HG03565 (cell line): ENCODE measurements around the gene LTC4S.
"Not testable (repeated sequence)": the region's sequence is repeated elsewhere in the genome, so short reads cannot be mapped to it uniquely, and the experiment has no call there.

Experiments
- ATAC-seq: cut with Tn5 transposase; IDR thresholded peaks from one replicate; pipeline ENCODE4 v1.9.1; 2021; ENCODE audit warnings: mild to moderate bottlenecking, moderate library complexity; ENCODE audit not compliant: unreplicated experiment

The LTC4S gene

DNA sequence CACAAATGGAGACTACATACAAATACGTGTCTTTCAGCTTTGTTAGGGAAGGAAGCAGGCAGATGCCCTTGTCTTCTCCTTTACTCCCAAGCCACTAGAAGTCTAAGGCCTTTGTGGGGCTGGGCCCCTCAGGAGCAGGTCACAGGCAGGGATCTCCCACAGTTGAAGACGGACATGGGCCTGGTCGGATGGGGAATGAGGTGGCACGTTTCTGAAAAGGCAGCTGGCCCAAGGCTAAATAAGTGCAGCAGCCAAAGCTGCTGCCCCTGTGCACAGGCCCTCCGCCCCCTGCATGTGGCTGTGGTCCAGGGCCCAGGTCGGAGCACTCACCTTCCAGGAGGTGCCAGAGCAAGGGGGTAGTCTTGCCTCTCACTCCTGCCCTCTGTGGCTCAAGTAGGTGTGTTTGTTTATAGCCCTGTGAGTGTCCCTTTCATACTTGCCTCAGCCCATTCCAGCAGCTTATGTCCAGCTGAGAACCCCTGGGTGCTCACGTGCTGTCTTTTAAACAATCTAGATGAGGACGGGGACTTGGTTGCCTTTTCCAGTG lies 28.7 kb downstream of the LTC4S start:
- ATAC-seq = no peak

DNA sequence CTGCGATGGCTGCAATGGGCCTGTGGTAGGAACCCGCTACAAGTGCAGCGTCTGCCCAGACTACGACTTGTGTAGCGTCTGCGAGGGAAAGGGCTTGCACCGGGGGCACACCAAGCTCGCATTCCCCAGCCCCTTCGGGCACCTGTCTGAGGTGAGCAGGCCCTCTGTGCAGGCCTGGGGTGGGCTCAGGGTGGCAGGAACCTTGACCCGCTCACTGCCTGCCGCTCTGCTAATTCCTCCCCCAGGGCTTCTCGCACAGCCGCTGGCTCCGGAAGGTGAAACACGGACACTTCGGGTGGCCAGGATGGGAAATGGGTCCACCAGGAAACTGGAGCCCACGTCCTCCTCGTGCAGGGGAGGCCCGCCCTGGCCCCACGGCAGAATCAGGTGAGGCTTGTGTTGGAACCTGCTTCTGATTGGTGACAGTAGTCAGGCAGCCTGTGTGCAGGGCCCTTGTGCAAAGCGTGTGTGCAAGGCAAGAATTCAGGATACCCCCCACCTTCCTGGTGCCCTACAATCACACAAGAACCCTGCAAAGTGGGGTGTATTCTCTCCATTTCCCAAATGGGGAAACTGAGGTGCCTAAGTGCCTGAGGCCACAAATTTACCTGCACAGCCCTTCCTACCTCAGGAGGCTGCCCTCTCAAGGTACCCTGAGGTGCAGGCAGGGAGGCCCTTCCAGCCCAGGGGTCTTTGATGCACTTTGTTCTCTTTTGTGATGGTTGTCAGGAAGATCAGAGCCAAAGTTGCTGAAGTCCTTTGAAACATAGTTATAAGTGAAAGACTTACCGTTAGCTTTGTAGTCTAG lies 30.4 kb downstream of the LTC4S start:
- ATAC-seq = no peak

DNA sequence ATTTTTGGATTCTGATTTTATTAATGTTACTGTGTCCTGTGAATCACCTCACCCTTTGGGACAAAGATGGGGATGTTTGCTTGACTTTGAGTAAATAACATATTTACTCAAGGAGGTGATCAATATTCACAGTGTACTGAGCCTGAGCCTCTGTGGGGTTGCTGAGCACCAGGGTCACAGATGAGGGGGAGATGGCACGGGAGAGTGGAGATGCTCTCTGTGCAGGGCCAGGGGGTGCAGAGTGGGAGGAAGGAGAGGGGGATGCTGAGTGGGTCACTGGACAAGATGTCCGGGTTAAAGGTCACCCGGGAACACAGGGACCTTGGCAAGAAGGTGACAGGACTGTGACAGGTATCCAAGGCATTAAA lies 30.9 kb downstream of the LTC4S start:
- no peak for ATAC-seq

DNA sequence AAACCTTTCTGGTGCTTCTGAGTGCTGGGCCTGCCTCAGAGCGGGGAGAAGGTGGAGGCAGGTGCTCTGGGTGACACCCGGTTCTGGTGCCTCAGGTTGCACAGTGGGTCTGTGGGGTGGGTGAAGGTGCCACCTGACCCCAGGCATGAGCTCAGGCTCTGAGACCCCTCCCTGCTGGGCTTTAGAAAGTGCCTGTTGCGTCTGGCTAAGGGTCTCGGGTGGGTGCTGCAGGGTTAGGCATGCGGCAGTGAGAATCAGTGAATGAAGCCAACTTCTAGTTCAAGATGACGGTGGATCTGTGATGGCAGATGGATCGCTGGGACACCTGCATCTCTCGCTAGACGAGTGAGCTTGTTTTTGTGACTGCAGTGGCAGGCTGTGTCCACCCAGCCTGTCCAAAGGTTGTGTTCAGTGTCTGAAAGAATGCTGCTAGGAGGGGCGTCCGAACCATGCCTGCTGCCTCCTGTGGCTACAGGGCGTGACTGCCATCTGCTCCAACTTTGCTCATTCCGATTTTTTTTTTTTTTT lies 31.9 kb downstream of the LTC4S start:
- no peak for ATAC-seq

DNA sequence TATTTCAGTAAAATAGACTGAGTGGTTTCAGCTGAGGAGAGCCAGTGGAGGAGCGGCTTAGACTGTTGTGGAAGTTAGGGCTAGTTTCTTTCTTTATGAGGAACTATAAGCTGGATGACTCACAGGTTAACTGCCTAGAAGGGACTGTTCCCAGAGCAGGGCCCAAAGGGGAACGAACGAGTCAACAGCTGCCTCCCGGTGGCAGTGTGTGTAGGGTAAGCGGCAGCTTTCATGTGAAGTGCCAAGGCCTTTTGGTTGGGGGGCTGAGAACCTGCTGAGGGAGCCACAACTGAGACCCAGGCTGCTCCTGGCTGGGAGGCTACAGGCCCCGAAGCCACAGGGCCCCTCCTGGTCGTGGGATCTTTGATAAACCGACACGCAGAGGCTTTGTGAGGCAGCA lies 33.9 kb downstream of the LTC4S start:
- no peak for ATAC-seq

DNA sequence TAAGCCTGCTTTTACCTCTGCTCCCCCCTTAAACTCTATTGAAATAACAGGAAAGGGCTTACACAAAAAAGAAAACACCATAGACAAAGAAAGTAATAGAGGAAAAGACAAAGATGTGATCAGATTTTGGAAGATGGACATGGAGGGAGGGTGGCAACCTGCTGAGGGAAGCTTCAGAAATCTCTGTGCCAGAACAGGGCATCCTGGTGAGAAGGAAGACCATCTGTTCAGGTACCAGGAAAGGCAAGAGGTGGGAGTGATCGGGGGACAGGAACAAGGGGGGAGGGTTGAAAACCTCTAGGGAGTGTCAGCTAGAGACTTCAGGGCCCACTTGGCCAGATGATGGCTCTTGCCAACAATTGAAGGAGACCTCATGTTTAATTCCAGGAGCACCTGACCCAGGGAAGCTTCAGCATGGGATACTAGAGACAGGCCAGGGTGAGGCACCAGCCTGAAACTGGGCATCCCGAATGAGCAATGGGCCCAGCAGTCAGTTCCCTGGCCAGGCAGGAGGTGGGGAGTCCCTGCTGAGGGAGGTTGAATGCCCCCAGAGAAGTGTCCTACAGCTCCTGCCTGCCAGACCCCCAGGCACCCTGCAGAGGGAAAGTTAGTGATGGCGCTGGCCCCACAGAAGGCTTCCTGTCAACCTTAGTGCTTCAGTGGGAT lies 35.1 kb downstream of the LTC4S start:
- ATAC-seq = no peak

DNA sequence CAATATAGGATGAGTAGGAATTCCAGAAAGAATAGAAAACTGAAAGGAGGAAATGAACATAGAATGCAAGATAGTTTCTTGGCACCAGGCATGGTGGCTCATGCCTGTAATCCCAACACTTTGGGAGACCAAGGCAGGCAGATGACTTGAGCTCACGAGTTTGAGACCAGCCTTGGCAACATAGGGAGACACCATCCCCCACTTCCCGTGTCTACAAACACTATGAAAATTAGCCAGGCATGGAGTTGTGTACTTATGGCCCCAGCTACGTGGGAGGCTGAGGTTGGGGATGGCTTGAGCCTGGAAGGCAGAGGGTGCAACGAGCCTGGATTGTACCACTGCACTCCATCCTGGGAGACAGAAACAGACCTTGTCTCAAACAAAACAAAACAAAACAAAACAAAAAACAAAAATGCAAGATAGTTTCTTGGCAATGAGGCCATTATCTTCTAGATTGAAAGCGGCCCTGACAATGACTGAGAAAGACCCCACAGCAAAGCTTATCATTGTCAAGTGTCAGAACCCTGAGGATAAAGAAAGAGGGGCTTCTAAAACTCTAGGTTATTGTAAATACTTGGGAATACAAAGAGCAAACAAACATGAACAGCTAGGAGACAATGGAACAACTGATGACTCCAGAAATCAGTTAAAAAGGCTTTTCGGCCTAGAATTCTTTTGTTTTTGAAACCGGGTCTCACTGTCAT lies 36.1 kb downstream of the LTC4S start:
- no peak for ATAC-seq

DNA sequence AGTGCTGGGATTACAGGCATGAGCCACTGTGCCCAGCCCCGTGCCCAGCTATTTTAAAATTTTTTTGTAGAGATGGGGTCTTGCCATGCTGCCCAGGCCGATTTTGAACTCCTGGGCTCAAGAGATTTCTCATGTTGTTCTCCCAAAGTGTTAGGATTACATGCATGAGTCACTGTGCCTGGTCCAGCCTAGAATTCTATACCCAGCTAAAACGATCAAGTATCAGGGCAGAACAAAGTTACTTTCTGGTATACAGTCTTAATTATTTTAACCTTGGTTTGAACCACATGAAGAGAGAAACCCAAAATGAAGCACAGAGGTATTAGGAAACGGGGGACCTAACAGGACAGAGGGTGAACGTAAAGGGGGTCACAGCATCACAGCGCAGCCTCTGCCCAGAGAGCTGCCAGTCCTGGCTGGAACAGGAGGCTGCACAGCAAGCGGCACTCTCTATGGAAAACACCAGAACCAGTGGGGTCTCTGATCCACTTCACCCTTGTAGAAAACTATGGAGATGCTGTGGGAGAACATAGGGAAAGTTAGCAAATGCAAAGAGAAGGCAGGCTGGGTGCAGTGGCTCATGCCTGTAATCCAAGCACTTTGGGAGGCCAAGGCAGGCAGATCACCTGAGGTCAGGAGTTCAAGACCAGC lies 37.2 kb downstream of the LTC4S start:
- no peak for ATAC-seq

DNA sequence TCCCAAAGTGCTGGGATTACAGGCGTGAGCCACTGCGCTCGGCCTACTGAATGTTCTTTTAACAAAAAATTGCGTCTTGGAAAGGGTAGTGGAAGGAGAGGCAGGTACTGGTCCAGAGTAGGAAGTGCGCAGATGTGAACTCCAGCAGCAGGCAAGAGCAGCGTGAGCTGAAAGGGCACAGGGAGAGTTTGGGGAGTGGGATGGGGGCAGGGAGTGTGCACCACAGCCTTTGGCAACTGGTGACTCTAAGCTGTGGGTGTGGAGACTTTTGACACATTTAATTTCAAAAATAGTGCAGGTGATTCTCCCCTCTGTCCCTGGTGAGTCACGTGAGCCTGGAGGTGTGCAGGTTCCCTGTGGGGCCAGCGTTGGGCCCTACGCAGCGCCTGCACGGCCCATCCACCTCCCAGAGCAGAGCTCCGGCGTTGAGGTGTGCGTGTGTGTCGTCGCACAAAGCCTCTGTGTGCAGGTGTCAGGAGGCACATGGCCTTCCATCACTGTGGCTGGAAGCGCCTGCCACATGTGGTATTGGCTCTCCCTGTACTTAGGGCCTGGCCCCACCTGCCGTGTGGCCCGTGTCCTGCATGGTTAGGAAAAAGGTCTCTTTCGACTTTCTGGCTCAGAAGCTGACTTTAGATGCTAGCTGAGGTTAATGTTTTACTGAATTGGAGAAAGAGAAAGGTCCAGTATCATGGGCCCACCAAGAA lies 38.4 kb downstream of the LTC4S start:
- no peak for ATAC-seq

DNA sequence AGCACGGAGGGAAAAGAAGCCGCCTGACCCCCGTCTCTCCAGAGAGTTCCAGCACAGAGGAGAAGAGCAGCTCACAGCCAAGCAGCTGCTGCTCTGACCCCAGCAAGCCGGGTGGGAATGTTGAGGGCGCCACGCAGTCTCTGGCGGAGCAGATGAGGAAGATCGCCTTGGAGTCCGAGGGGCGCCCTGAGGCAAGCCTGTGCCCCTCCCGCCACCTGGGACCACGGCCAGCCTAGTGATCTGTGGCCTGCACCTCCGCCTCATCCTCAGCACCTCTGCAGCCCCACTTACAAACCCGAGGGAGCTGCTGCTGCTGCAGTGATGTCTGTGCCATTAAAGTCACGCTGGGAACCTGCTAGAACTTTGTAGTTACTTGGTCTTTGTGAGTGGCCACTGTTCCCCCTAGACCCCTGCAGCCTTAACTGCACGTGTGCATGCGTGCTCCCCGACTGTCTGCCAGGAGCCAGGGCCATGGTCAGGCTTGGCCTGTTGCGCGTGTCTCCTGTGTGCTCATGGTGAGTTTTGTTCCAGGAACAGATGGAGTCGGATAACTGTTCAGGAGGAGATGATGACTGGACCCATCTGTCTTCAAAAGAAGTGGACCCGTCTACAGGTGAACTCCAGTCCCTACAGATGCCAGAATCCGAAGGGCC lies 39.4 kb downstream of the LTC4S start:
- ATAC-seq = no peak

DNA sequence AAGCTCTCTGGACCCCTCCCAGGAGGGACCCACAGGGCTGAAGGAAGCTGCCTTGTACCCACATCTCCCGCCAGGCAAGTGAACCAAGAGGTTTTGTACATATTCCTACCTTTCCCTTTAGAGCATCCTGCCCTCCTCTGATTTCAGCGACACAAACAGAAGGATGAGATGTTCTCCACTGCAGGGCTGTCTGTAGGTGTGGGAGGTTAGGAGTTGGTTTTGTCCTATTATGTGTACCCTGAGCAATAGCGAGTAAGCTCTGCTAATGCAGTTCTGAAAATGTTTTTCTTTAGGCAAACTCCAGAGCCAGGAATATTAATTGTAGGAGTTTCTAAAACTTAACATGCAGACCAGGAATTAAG lies 39.9 kb downstream of the LTC4S start:
- ATAC-seq = no peak

DNA sequence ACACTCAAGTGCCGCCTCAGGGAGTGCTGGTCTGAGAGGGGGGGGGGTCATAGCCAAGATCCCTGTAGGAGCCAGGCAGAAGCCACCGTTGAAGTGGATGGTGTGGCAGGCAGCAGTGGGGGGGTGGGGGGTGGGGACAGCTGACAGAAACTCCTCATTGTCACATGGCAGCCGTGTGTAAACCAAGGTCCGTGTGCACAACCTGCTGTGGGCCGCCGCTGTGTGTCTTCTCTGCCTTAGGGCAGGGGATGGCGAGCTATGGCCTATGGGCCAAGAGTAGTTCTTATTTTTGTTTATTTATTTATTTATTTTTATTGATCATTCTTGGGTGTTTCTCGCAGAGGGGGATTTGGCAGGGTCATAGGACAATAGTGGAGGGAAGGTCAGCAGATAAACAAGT lies 40.3 kb downstream of the LTC4S start:
- no peak for ATAC-seq

DNA sequence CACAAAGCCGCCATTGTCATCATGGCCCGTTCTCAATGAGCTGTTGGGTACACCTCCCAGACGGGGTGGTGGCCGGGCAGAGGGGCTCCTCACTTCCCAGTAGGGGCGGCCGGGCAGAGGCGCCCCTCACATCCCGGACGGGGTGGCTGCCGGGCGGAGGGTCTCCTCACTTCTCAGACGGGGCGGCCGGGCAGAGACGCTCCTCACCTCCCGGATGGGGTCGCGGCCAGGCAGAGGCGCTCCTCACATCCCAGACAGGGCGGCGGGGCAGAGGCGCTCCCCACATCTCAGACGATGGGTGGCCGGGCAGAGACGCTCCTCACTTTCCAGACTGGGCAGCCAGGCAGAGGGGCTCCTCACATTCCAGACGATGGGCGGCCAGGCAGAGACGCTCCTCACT lies 41.1 kb downstream of the LTC4S start:
- ATAC-seq = not testable (repeated sequence)

DNA sequence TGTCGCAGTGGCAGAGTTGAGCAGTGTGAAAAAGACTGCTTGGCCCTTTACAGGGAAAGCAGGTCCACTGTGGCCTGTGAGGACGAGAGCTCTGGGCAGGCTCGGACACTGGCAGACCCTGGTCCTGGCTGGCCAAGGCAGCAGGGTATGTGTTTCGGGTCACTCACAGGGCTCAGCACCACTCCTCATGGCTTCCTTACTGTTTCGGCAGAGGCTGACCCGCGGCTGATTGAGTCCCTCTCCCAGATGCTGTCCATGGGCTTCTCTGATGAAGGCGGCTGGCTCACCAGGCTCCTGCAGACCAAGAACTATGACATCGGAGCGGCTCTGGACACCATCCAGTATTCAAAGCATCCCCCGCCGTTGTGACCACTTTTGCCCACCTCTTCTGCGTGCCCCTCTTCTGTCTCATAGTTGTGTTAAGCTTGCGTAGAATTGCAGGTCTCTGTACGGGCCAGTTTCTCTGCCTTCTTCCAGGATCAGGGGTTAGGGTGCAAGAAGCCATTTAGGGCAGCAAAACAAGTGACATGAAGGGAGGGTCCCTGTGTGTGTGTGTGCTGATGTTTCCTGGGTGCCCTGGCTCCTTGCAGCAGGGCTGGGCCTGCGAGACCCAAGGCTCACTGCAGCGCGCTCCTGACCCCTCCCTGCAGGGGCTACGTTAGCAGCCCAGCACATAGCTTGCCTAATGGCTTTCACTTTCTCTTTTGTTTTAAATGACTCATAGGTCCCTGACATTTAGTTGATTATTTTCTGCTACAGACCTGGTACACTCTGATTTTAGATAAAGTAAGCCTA lies 42.6 kb downstream of the LTC4S start:
- no peak for ATAC-seq

DNA sequence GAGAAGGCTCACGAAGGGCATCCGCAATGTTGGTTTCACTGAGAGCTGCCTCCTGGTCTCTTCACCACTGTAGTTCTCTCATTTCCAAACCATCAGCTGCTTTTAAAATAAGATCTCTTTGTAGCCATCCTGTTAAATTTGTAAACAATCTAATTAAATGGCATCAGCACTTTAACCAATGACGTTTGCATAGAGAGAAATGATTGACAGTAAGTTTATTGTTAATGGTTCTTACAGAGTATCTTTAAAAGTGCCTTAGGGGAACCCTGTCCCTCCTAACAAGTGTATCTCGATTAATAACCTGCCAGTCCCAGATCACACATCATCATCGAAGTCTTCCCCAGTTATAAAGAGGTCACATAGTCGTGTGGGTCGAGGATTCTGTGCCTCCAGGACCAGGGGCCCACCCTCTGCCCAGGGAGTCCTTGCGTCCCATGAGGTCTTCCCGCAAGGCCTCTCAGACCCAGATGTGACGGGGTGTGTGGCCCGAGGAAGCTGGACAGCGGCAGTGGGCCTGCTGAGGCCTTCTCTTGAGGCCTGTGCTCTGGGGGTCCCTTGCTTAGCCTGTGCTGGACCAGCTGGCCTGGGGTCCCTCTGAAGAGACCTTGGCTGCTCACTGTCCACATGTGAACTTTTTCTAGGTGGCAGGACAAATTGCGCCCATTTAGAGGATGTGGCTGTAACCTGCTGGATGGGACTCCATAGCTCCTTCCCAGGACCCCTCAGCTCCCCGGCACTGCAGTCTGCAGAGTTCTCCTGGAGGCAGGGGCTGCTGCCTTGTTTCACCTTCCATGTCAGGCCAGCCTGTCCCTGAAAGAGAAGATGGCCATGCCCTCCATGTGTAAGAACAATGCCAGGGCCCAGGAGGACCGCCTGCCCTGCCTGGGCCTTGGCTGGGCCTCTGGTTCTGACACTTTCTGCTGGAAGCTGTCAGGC lies 43.6 kb downstream of the LTC4S start:
- no peak for ATAC-seq

DNA sequence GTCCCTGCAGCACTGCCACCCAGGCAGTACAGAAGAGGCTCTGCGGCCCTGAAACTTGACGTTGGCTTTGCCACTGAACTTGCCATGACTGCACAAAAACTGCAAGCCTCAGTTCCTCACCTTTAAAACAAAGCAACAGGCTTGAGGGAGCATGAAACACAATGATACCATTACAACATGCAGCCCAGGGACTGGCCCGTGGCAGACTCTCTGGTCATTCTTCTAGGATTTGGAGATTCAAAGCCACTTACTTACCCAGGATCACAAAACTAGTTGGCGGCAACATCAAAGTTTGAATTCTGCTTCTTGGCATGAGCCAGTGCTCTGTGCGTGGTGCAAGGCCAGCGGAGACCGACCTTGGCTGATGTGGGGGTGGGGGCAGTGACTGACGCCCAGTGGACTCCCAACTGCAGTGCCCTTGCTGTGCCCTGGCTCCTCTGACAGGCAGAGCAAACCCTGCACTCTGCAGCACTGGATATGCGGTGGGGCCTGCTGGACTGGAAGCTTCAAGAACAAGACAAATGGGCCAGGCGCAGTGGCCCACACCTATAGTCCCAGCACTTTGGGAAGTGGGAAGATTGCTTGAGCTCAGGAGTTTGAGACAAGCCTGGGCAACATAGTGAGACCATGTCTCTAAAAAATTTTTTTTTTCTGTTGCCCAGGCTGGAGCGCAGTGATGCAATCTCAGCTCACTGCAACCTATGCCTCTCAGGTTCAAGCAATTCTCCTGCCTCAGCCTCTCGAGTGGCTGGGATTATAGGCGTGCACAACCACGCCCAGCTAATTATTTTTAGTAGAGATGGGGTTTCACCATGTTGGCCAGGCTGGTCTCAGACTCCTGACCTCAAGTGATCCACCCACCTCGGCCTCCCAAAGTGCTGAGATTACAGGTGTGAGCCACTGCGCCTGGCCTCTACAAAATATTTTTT lies 45.8 kb downstream of the LTC4S start:
- no peak for ATAC-seq

DNA sequence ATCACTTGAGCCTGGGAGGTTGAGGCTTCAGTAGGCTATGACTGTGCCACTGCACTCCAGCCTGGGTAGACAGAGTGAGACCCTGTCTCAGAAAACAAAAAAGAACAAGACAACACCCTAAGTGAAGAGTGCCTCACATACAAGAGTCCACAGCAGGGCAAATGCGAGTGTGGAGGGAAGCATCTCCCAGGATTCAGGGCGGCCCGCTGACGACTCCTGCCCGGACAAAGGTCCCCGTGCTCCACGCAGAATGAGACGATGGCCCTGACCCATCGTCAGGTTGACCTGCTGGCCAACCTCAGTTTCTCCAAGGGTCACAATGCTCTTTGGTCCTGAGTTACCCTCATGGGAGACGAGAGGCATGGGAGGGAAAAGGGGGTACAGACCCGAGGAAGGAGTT lies 46.5 kb downstream of the LTC4S start:
- ATAC-seq = no peak
